MM.1S (cell line): ENCODE measurements around the gene FAM117B.

Experiments used
- EZH2 ChIP-seq: fragments of 300-600 bp; sonication (generic); optimal IDR thresholded peaks from 2 replicates; pipeline ENCODE3; 2017; ENCODE audit warnings: low read depth, mild to moderate bottlenecking, antibody characterized with exemption, low read length, mixed read lengths
- EZH2phosphoT487 ChIP-seq: fragments of 300-600 bp; sonication (generic); IDR thresholded peaks from 2 replicates; pipeline ENCODE4 v1.6.1; 2018; ENCODE audit warnings: antibody characterized with exemption, low read length
- TF ChIP-seq, protein P1 (sequence below): fragments of 300-600 bp; sonication (generic); IDR thresholded peaks from 2 replicates; pipeline ENCODE4 v1.5.1; 2016; ENCODE audit warnings: antibody characterized with exemption, low read length, mixed read lengths

DNA sequence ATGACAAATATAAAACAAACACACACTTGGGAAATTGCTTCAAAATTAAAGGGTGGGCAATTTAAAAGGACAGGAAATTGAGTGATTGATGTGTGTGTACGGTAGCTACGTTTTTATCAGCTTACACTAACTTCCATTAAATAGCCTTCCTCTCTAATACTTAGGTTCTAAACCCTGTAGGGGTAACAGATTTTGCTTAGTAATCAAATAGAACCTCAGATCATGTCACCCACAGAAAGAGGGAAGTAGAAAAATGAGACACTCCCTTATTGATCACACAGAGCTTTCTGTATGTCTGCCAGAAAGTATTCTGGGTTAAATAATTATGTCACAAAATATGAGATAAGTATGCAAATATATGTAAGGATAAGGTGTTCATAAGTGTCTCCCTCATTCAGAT is 143.4 kb downstream of the FAM117B start:
- TF ChIP-seq EZH2phosphoT487 (no peak), EZH2 (no peak)
- TF ChIP-seq, protein P1, sequence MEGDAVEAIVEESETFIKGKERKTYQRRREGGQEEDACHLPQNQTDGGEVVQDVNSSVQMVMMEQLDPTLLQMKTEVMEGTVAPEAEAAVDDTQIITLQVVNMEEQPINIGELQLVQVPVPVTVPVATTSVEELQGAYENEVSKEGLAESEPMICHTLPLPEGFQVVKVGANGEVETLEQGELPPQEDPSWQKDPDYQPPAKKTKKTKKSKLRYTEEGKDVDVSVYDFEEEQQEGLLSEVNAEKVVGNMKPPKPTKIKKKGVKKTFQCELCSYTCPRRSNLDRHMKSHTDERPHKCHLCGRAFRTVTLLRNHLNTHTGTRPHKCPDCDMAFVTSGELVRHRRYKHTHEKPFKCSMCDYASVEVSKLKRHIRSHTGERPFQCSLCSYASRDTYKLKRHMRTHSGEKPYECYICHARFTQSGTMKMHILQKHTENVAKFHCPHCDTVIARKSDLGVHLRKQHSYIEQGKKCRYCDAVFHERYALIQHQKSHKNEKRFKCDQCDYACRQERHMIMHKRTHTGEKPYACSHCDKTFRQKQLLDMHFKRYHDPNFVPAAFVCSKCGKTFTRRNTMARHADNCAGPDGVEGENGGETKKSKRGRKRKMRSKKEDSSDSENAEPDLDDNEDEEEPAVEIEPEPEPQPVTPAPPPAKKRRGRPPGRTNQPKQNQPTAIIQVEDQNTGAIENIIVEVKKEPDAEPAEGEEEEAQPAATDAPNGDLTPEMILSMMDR: no peak
